ENCODE data around the gene PSAPL1. TPM values are rescaled to one million over a fixed set of nuclear protein-coding genes. Genes with fewer than 3 reads are reported as not detected.

PSAPL1 gene
- total RNA-seq, 1 experiment from 2014 or later: not detected

DNA sequence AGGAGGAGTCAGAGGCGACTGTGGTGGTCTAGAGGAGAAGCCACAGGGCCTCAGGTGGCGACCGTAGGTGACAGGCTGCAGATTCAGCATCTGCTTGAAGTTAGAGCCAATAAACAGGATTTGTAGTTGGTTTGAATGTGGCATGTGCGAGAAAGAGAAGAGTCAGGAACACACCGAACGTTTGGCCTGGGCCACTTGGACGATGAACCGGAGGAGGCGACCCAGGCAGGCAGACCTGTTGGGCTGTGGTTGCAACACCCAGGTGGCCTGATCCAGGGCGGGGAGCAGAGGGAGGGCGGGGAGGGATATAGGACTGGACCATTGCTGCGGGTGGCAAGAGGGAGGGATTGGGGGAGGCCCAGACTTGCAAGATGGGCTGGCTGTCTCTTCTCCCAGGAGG is 10.0 kb upstream of the PSAPL1 start:
- no peak for TF ChIP-seq EZH2 (IDR thresholded peaks at IDR 0.05; ENCODE audit: borderline replicate concordance, low read depth, low read length, poor library complexity, severe bottlenecking)
- TF ChIP-seq, protein P1, sequence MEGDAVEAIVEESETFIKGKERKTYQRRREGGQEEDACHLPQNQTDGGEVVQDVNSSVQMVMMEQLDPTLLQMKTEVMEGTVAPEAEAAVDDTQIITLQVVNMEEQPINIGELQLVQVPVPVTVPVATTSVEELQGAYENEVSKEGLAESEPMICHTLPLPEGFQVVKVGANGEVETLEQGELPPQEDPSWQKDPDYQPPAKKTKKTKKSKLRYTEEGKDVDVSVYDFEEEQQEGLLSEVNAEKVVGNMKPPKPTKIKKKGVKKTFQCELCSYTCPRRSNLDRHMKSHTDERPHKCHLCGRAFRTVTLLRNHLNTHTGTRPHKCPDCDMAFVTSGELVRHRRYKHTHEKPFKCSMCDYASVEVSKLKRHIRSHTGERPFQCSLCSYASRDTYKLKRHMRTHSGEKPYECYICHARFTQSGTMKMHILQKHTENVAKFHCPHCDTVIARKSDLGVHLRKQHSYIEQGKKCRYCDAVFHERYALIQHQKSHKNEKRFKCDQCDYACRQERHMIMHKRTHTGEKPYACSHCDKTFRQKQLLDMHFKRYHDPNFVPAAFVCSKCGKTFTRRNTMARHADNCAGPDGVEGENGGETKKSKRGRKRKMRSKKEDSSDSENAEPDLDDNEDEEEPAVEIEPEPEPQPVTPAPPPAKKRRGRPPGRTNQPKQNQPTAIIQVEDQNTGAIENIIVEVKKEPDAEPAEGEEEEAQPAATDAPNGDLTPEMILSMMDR (conservative IDR thresholded peaks at IDR 0.05; ENCODE audit: low read depth, low read length): no peak
- Histone ChIP-seq H3K9me3 (ENCODE audit: low read depth, low read length, poor library complexity, severe bottlenecking) (no peaks in the 10 kb centered on the region), H3K4me1 (ENCODE audit: insufficient read depth, low read length, poor library complexity, severe bottlenecking) (no peaks in the 10 kb centered on the region), H3K27ac (ENCODE audit: low read depth, low read length, poor library complexity, severe bottlenecking) (no peak overlapping the region), H3K36me3 (ENCODE audit: insufficient read depth, low read length, poor library complexity, severe bottlenecking) (no peaks in the 10 kb centered on the region), H3K27me3 (replicated peaks; ENCODE audit: insufficient read depth, low read depth, low read length, poor library complexity) (peaks cover 3% of the 10 kb centered on the region), H3K4me3 (ENCODE audit: low read depth, low read length, poor library complexity, severe bottlenecking) (no peak overlapping the region)
- DNase-seq (ENCODE audit: low spot score): no peak
- intact Hi-C loops (cut with micrococcal nuclease; ENCODE audit: unreplicated experiment): no loop called here
- ChIA-PET CTCF (no interaction called here), POLR2A (ENCODE audit: low non-redundant PET) (no interaction called here)
- no TSS peak for BruUV-seq (replicated peaks)

DNA sequence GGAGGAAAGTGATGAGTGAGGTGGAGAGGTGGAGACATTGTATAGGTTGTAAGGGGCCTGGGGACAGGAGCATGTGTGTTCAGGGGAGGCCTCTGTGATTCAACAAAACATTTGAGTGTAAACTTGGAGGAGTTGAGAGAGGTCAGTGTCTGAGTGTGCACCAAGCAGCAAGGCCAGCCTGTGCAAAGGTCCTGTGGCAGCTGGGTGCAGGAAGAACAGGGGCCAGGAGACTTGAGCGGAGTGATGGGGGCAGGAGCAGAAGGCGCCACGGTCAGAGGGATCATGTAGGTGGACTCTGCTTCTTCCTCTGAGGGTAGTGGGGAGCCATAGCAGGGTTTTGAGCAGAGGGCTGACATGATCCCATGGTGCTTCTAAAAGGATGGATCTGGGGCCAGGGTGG is 9.6 kb upstream of the PSAPL1 start:
- POLR2A ChIA-PET (ENCODE audit: low non-redundant PET): no interaction called here
- no TSS peak for BruUV-seq (replicated peaks)

DNA sequence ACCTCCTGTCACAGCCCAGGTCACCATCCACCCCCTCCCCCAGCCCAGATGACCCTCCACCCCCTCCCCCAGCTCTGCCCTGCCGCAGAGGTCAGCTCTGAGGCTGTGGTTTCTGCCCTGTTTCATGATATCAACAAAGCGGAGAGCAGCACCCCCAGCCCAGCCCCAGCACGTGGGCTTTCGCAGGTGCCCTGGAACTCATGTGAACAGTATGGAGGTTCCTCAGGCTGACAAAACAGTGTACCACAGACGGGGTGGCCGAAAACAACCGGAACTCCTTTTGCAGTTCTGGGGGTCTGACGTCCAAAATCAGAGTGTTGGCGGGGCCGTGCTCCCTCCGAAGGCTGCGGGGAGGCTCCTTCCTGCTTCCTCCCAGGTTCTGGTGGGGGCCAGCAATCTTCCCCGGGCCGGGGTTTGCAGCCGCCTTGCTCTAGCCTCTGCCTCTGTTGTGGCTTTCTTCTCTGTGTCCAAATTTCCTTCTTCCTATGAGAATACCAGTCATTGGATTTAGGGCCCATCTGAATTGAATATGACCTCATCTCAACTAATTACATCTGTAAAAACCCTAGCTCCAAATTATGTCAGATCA is 7.9 kb upstream of the PSAPL1 start:
- ChIA-PET CTCF (no interaction called here), POLR2A (ENCODE audit: low non-redundant PET) (no interaction called here)
- no peak for TF ChIP-seq EZH2 (IDR thresholded peaks at IDR 0.05; ENCODE audit: borderline replicate concordance, low read depth, low read length, poor library complexity, severe bottlenecking)
- TF ChIP-seq, protein P1 (conservative IDR thresholded peaks at IDR 0.05; ENCODE audit: low read depth, low read length): no peak
- no peaks in the 10 kb centered on the region for H3K4me1 ChIP-seq (ENCODE audit: insufficient read depth, low read length, poor library complexity, severe bottlenecking)
- H3K27me3 ChIP-seq (replicated peaks; ENCODE audit: insufficient read depth, low read depth, low read length, poor library complexity): peaks cover 3% of the 10 kb centered on the region
- H3K4me3 ChIP-seq (ENCODE audit: low read depth, low read length, poor library complexity, severe bottlenecking): no peak overlapping the region
- no peak for DNase-seq (ENCODE audit: low spot score)
- BruUV-seq (replicated peaks): no TSS peak
- no peak overlapping the region for H3K27ac ChIP-seq (ENCODE audit: low read depth, low read length, poor library complexity, severe bottlenecking)
- H3K36me3 ChIP-seq (ENCODE audit: insufficient read depth, low read length, poor library complexity, severe bottlenecking): no peaks in the 10 kb centered on the region
- H3K9me3 ChIP-seq (ENCODE audit: low read depth, low read length, poor library complexity, severe bottlenecking): no peaks in the 10 kb centered on the region
- intact Hi-C loops (cut with micrococcal nuclease; ENCODE audit: unreplicated experiment): no loop called here

More for the DNA sequence above, 9.6 kb upstream of the PSAPL1 start:
- intact Hi-C loops (cut with micrococcal nuclease; ENCODE audit: unreplicated experiment): no loop called here
- no peaks in the 10 kb centered on the region for H3K9me3 ChIP-seq (ENCODE audit: low read depth, low read length, poor library complexity, severe bottlenecking)
- H3K27me3 ChIP-seq (replicated peaks; ENCODE audit: insufficient read depth, low read depth, low read length, poor library complexity): peaks cover 3% of the 10 kb centered on the region
- H3K4me1 ChIP-seq (ENCODE audit: insufficient read depth, low read length, poor library complexity, severe bottlenecking): no peaks in the 10 kb centered on the region
- TF ChIP-seq EZH2 (IDR thresholded peaks at IDR 0.05; ENCODE audit: borderline replicate concordance, low read depth, low read length, poor library complexity, severe bottlenecking): no peak
- TF ChIP-seq, protein P1 (conservative IDR thresholded peaks at IDR 0.05; ENCODE audit: low read depth, low read length): no peak
- no peak overlapping the region for H3K27ac ChIP-seq (ENCODE audit: low read depth, low read length, poor library complexity, severe bottlenecking)
- CTCF ChIA-PET: no interaction called here
- no peak for DNase-seq (ENCODE audit: low spot score)
- H3K36me3 ChIP-seq (ENCODE audit: insufficient read depth, low read length, poor library complexity, severe bottlenecking): no peaks in the 10 kb centered on the region
- no peak overlapping the region for H3K4me3 ChIP-seq (ENCODE audit: low read depth, low read length, poor library complexity, severe bottlenecking)
